ENCODE results near the gene PARN.

Gene PARN

DNA sequence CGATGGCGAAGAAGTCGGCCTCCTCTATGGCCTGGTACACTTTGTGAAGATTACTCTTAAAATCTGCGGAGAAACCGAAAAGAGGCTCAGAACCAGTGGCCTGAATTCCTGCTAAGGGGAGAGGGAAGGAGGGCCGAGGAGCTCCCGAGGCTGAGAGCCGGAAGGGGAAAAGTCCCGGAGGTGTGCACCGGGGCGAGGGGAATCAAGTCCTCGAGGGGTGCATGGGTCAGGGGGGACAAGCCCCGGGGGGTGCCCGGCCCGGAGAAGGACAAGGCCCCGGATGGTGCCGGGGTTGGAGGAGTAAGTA, 495 bp downstream of the PARN start:
- peak overlapping the region; percentile 75 for H2AFZ ChIP-seq (ENCODE audit: low read depth)
- peaks cover 30% of the 10 kb centered on the region for H3K4me1 ChIP-seq (ENCODE audit: low read depth, poor library complexity, severe bottlenecking)
- H3K4me2 ChIP-seq, result peak overlapping the region; percentile 73
- TF ChIP-seq, protein P1, sequence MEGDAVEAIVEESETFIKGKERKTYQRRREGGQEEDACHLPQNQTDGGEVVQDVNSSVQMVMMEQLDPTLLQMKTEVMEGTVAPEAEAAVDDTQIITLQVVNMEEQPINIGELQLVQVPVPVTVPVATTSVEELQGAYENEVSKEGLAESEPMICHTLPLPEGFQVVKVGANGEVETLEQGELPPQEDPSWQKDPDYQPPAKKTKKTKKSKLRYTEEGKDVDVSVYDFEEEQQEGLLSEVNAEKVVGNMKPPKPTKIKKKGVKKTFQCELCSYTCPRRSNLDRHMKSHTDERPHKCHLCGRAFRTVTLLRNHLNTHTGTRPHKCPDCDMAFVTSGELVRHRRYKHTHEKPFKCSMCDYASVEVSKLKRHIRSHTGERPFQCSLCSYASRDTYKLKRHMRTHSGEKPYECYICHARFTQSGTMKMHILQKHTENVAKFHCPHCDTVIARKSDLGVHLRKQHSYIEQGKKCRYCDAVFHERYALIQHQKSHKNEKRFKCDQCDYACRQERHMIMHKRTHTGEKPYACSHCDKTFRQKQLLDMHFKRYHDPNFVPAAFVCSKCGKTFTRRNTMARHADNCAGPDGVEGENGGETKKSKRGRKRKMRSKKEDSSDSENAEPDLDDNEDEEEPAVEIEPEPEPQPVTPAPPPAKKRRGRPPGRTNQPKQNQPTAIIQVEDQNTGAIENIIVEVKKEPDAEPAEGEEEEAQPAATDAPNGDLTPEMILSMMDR (conservative IDR thresholded peaks at IDR 0.05; ENCODE audit: low read depth, low read length), result no peak
- H3K27me3 ChIP-seq (ENCODE audit: insufficient read depth, low read depth), result no peaks in the 10 kb centered on the region
- H3K4me3 ChIP-seq (IDR thresholded peaks at IDR 0.05; ENCODE audit: insufficient read depth, low read depth, low read length), result peak overlapping the region; percentile 25
- peak overlapping the region; percentile 87 for H3K9ac ChIP-seq
- H3K79me2 ChIP-seq (ENCODE audit: insufficient read depth, low read depth), result peaks cover 30% of the 10 kb centered on the region
- H3K27ac ChIP-seq, result peak overlapping the region; percentile 70
- H3K36me3 ChIP-seq (ENCODE audit: insufficient read depth), result peaks cover 5% of the 10 kb centered on the region; the same call in 1 of the 2 replicates
- H4K20me1 ChIP-seq (ENCODE audit: insufficient read depth), result peaks cover 6% of the 10 kb centered on the region; the same call in 1 of the 2 replicates

DNA sequence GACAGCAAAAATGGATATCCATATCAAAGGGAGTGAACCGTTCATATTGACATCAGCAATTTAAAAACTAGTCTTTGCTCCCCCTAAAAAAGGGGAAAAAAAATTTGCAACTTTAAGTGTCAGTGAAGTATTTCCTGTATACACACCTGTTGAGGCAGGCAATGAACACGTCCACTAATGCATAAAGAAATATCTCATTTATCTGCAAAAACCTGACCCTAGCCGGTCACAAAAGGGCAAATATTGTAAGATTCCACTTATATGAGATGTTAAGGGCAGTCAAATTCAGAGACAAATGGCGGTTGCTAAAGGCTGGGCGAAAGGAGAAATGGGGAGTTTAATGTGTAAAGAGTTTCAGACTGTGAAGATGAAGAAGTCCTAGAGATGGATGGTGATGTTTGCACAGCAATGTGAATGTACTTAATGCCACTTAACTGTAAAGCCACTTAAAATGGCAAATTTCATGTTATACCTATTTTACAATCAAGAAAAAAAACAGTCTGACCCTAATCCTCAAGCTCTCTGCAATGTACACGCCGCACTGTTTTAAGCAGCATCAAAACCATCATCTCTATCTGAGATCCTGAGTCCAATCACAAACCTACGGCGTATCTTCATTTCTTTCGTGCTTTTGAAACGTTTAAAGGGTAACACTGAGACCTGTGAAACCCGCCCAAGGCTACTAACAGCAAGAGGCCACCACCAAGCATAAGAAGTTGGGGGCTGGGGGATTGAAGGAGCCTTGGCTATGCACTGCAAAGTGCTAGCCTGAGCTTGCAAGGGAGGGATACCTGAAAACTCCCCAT, 1.1 kb downstream of the PARN start:
- Histone ChIP-seq H3K36me3 (ENCODE audit: insufficient read depth) (peaks cover 5% of the 10 kb centered on the region; the same call in 1 of the 2 replicates), H3K79me2 (ENCODE audit: insufficient read depth, low read depth) (peaks cover 24% of the 10 kb centered on the region), H4K20me1 (ENCODE audit: insufficient read depth) (peaks cover under 1% of the 10 kb centered on the region; the same call in 1 of the 2 replicates), H3K4me2 (peak overlapping the region; percentile 73), H3K9ac (peak overlapping the region; percentile 87), H2AFZ (ENCODE audit: low read depth) (peak overlapping the region; percentile 75), H3K27me3 (ENCODE audit: insufficient read depth, low read depth) (no peaks in the 10 kb centered on the region), H3K27ac (peak overlapping the region; percentile 70; the same call in 1 of the 2 replicates), H3K4me3 (IDR thresholded peaks at IDR 0.05; ENCODE audit: insufficient read depth, low read depth, low read length) (peak overlapping the region; percentile 25), H3K4me1 (ENCODE audit: low read depth, poor library complexity, severe bottlenecking) (peaks cover 24% of the 10 kb centered on the region)
- TF ChIP-seq, protein P1 (conservative IDR thresholded peaks at IDR 0.05; ENCODE audit: low read depth, low read length), result no peak

DNA sequence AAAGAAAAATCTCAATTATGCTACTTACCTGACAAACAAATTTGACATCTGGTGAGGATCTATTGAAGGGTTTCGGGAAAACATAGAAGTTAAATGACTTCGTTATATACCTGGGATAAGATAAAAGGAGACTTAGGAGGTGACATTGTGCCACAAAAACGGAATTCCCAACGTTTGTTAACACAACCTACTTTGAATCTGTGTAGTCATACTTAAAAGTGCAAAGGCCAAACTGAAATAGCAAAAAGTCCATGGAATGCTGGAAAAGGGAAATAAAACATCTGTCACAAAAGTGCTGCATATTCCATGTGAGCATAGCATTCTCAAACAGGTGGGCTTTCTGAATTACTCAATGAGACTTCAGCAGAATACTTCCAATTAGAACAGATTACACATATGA, 3.0 kb downstream of the PARN start:
- Histone ChIP-seq H3K36me3 (ENCODE audit: insufficient read depth) (peaks cover 5% of the 10 kb centered on the region; the same call in 1 of the 2 replicates), H2AFZ (ENCODE audit: low read depth) (no peak overlapping the region), H3K4me2 (no peak overlapping the region), H3K27me3 (ENCODE audit: insufficient read depth, low read depth) (no peaks in the 10 kb centered on the region), H3K27ac (no peak overlapping the region), H3K4me3 (IDR thresholded peaks at IDR 0.05; ENCODE audit: insufficient read depth, low read depth, low read length) (no peak overlapping the region), H4K20me1 (ENCODE audit: insufficient read depth) (no peaks in the 10 kb centered on the region), H3K9ac (no peak overlapping the region), H3K79me2 (ENCODE audit: insufficient read depth, low read depth) (peaks cover 12% of the 10 kb centered on the region; the same call in 1 of the 2 replicates), H3K4me1 (ENCODE audit: low read depth, poor library complexity, severe bottlenecking) (peaks cover 19% of the 10 kb centered on the region)
- TF ChIP-seq, protein P1 (conservative IDR thresholded peaks at IDR 0.05; ENCODE audit: low read depth, low read length), result no peak

DNA sequence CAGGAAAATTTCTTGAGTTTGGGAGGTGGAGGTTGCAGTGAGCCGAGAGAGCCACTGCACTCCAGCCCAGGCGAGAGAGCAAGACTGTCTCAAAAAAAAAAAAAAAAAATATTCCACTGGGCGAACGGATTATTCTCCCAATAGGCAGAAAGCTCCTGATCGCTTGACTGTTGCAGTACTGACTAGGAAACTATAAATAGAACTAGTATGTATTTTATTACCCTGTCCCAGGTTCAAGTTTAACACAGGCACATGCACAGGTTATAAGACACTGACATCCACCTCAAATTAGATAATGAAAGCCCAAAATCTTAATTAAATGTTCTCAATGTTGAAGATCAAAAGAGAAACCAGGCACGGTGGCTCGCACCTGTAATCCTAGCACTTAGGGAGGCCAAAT, 11.5 kb downstream of the PARN start:
- TF ChIP-seq, protein P1 (conservative IDR thresholded peaks at IDR 0.05; ENCODE audit: low read depth, low read length), result no peak
- H4K20me1 ChIP-seq (ENCODE audit: insufficient read depth), result no peaks in the 10 kb centered on the region
- H3K27me3 ChIP-seq (ENCODE audit: insufficient read depth, low read depth), result no peaks in the 10 kb centered on the region
- no peak overlapping the region for H2AFZ ChIP-seq (ENCODE audit: low read depth)
- no peak overlapping the region for H3K4me3 ChIP-seq (IDR thresholded peaks at IDR 0.05; ENCODE audit: insufficient read depth, low read depth, low read length)
- no peaks in the 10 kb centered on the region for H3K4me1 ChIP-seq (ENCODE audit: low read depth, poor library complexity, severe bottlenecking)
- H3K4me2 ChIP-seq, result no peak overlapping the region
- H3K27ac ChIP-seq, result no peak overlapping the region
- no peaks in the 10 kb centered on the region for H3K79me2 ChIP-seq (ENCODE audit: insufficient read depth, low read depth)
- H3K36me3 ChIP-seq (ENCODE audit: insufficient read depth), result no peaks in the 10 kb centered on the region; the same call in 1 of the 2 replicates
- H3K9ac ChIP-seq, result no peak overlapping the region

Data from KMS-11 (cell line).